ENCODE measurements around the gene DHX35. TPM values are rescaled to one million over a fixed set of nuclear protein-coding genes. Genes with fewer than 3 reads are reported as not detected.

Gene DHX35
- total and polyA plus RNA-seq, 10 of the 15 experiments (the other 5 are each of a cell fraction or from before 2014, with no cell fraction given) = 4.3 to 21.6 (median 14.9) TPM

GRCh38 chr20:38979842-38980241 is 17.7 kb downstream of the DHX35 start:
- no peaks in the 10 kb centered on the region for H4K20me1 ChIP-seq (ENCODE audit: control insufficient read depth, insufficient read depth)
- no TSS peak for BruUV-seq (replicated peaks)
- 98% methylated on average over 3 of the region's 3 CpGs for WGBS (ENCODE audit: insufficient coverage, insufficient replicate concordance, low lambda C conversion rate, missing lambda C conversion rate)
- H3K4me2 ChIP-seq (ENCODE audit: control insufficient read depth, insufficient read depth) = no peak overlapping the region
- ChIA-PET RAD21 (ENCODE audit: unreplicated experiment) (interaction anchor here (0.8 to 3.5 kb wide), 3 partner anchors 11 to 18 kb away, joined by 3 to 25 read pairs (median 4); partner anchors contain the start of gene DHX35), SMC1A (ENCODE audit: uncharacterized antibody, unreplicated experiment) (interaction anchor here (0.6 to 14.8 kb wide), 6 partner anchors 8 to 67 kb away, joined by 3 to 237 read pairs (median 12); partner anchors contain the start of gene DHX35), CTCF (interaction anchor here (0.6 to 4.0 kb wide), 7 partner anchors 13 to 437 kb away, joined by 3 to 13 read pairs (median 6); no protein-coding TSS in a partner anchor), POLR2A (interaction anchor here (0.6 to 2.6 kb wide), 3 partner anchors 9 to 49 kb away, joined by 3 to 11 read pairs (median 3); partner anchors contain the start of gene DHX35)
- ATAC-seq = no peak
- DNase-seq (ENCODE audit: low read depth, low spot score) = no peak
- H3K4me3 ChIP-seq = no peak overlapping the region
- H3K27me3 ChIP-seq (replicated peaks in 1 of 2; ENCODE audit: control insufficient read depth in 2 of 2, insufficient read depth in 2 of 2, low read length in 1 of 2) = no peaks in the 10 kb centered on the region
- H2AFZ ChIP-seq (ENCODE audit: control insufficient read depth, low read depth, low read length) = no peak overlapping the region
- H3K79me2 ChIP-seq (ENCODE audit: control insufficient read depth, insufficient read depth, low read length) = no peaks in the 10 kb centered on the region; the same call in 1 of the 2 replicates
- H3K4me1 ChIP-seq (ENCODE audit: control insufficient read depth, insufficient read depth, low read length) = no peaks in the 10 kb centered on the region
- H3K9ac ChIP-seq (ENCODE audit: control insufficient read depth, insufficient read depth, low read length) = no peak overlapping the region
- in situ Hi-C loops (cut with MboI) = no loop called here
- H3K9me3 ChIP-seq (replicated peaks; ENCODE audit: control insufficient read depth, insufficient read depth, low read length) = no peaks in the 10 kb centered on the region
- FAIRE-seq = no peak
- intact Hi-C loops (cut with micrococcal nuclease; ENCODE audit: unreplicated experiment) = no loop called here
- no peak overlapping the region for H3K27ac ChIP-seq (ENCODE audit: control insufficient read depth, insufficient read depth)
- H3K36me3 ChIP-seq (ENCODE audit: control insufficient read depth in 2 of 2, insufficient read depth in 2 of 2, low read length in 1 of 2) = peaks cover 0 to 5% of the 10 kb centered on the region in 2 experiments; a peak in 1 of 4 replicates
- no peak for TF ChIP-seq SMARCA5 (IDR thresholded peaks at IDR 0.05)
- TF ChIP-seq ZNF622 (IDR thresholded peaks at IDR 0.05) = no peak
- TF ChIP-seq, protein P1, sequence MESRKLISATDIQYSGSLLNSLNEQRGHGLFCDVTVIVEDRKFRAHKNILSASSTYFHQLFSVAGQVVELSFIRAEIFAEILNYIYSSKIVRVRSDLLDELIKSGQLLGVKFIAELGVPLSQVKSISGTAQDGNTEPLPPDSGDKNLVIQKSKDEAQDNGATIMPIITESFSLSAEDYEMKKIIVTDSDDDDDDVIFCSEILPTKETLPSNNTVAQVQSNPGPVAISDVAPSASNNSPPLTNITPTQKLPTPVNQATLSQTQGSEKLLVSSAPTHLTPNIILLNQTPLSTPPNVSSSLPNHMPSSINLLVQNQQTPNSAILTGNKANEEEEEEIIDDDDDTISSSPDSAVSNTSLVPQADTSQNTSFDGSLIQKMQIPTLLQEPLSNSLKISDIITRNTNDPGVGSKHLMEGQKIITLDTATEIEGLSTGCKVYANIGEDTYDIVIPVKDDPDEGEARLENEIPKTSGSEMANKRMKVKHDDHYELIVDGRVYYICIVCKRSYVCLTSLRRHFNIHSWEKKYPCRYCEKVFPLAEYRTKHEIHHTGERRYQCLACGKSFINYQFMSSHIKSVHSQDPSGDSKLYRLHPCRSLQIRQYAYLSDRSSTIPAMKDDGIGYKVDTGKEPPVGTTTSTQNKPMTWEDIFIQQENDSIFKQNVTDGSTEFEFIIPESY (IDR thresholded peaks at IDR 0.05) = no peak
- TF ChIP-seq EGR1 (IDR thresholded peaks at IDR 0.05; ENCODE audit: borderline replicate concordance in 1 of 2, low read depth in 2 of 2, low read length in 2 of 2) = no peak
- TF ChIP-seq FOXM1 (IDR thresholded peaks at IDR 0.05; ENCODE audit: low read depth, low read length) = no peak
- TF ChIP-seq ZBED1 (IDR thresholded peaks at IDR 0.05; ENCODE audit: borderline replicate concordance) = no peak
- TF ChIP-seq CREB1 (IDR thresholded peaks at IDR 0.05; ENCODE audit: low read depth) = no peak
- no peak for TF ChIP-seq PAX5 (IDR thresholded peaks at IDR 0.05; ENCODE audit: borderline replicate concordance, low read depth, low read length)
- TF ChIP-seq MYB (IDR thresholded peaks at IDR 0.05; ENCODE audit: borderline replicate concordance, low read depth, low read length) = no peak
- TF ChIP-seq SREBF2 (IDR thresholded peaks at IDR 0.05; ENCODE audit: low read length) = no peak
- no peak for TF ChIP-seq ZZZ3 (IDR thresholded peaks at IDR 0.05; ENCODE audit: control insufficient read depth, insufficient read length, low read depth)
- no peak for TF ChIP-seq IRF4 (IDR thresholded peaks at IDR 0.05; ENCODE audit: low read depth, low read length)
- no peak for TF ChIP-seq KDM1A (IDR thresholded peaks at IDR 0.05; ENCODE audit: borderline replicate concordance)
- TF ChIP-seq TAF1 (IDR thresholded peaks at IDR 0.05; ENCODE audit: borderline replicate concordance, low read depth, low read length) = no peak
- TF ChIP-seq SMC3 (IDR thresholded peaks at IDR 0.05; ENCODE audit: borderline replicate concordance, low read length) = no peak
- no peak for TF ChIP-seq ZNF687 (IDR thresholded peaks at IDR 0.05)
- no peak for TF ChIP-seq IKZF2 (IDR thresholded peaks at IDR 0.05)
